Activated naive CD8-positive, alpha-beta T cell treated with anti-CD3 and anti-CD28 coated beads, Interleukin-2, amount 50 U/mL, for 16 hours (primary cell): ENCODE measurements around the gene DPP4.
"Not testable (repeated sequence)": the region's sequence is repeated elsewhere in the genome, so short reads cannot be mapped to it uniquely, and the experiment has no call there.

ENCODE experiments used
- DNase-seq: peaks from one replicate; pipeline ENCODE4 v3.0.0-alpha.2; 2020; ENCODE audit warnings: low read depth, low spot score

DPP4 gene

GRCh38 chr2:162058973-162059668 is 14.9 kb downstream of the DPP4 start:
- DNase-seq, result no peak

- no peak for DNase-seq
Observed at GRCh38 chr2:162057426-162057825, 16.6 kb downstream of the DPP4 start.

GRCh38 chr2:162056796-162057399 is 17.1 kb downstream of the DPP4 start:
- DNase-seq, result no peak

- no peak for DNase-seq
Observed at GRCh38 chr2:162053808-162054155, 20.2 kb downstream of the DPP4 start.

GRCh38 chr2:162053066-162053807 is 20.8 kb downstream of the DPP4 start:
- DNase-seq, result no peak

- no peak for DNase-seq
Observed at GRCh38 chr2:162050513-162050961, 23.5 kb downstream of the DPP4 start.

- DNase-seq, result not testable (repeated sequence)
Observed at GRCh38 chr2:162049089-162049488, 24.9 kb downstream of the DPP4 start.

- no peak for DNase-seq
Observed at GRCh38 chr2:162044586-162044985, 29.4 kb downstream of the DPP4 start.

- no peak for DNase-seq
Observed at GRCh38 chr2:162043132-162043531, 30.9 kb downstream of the DPP4 start.

GRCh38 chr2:162041485-162041884 is 32.5 kb downstream of the DPP4 start:
- DNase-seq, result no peak

- no peak for DNase-seq
Observed at GRCh38 chr2:162038725-162039124, 35.3 kb downstream of the DPP4 start.

GRCh38 chr2:162037886-162038285 is 36.1 kb downstream of the DPP4 start:
- DNase-seq, result no peak

- DNase-seq, result no peak
Observed at GRCh38 chr2:162037028-162037795, 36.8 kb downstream of the DPP4 start.

- DNase-seq, result no peak
Observed at GRCh38 chr2:162035981-162036380, 38.0 kb downstream of the DPP4 start.

- DNase-seq, result no peak
Observed at GRCh38 chr2:162030363-162031190, 43.4 kb downstream of the DPP4 start.

- DNase-seq, result no peak
Observed at GRCh38 chr2:162029287-162029901, 44.6 kb downstream of the DPP4 start.

GRCh38 chr2:162028511-162028910 is 45.5 kb downstream of the DPP4 start:
- DNase-seq, result no peak

GRCh38 chr2:162025121-162025911 is 48.7 kb downstream of the DPP4 start:
- no peak for DNase-seq

GRCh38 chr2:162022290-162022945 is 51.6 kb downstream of the DPP4 start:
- no peak for DNase-seq
